Measurements from ENCODE around the gene COX14. TPM values are rescaled to one million over a fixed set of nuclear protein-coding genes. Genes with fewer than 3 reads are reported as not detected.

The COX14 gene
- total RNA-seq, 1 donor from 2014 or later: 22.7 TPM

- no peak for TF ChIP-seq CTCF (IDR thresholded peaks at IDR 0.05)
- no peak for TF ChIP-seq EZH2 (IDR thresholded peaks at IDR 0.05)
- no peak for TF ChIP-seq EZH2phosphoT487 (IDR thresholded peaks at IDR 0.05)
- no peak overlapping the region for H3K4me3 Mint-ChIP-seq
- H3K36me3 Mint-ChIP-seq: peaks cover 11% of the 10 kb centered on the region
- Histone ChIP-seq H3K79me2 (ENCODE audit: low read depth) (no peaks in the 10 kb centered on the region), H3K9me3 (ENCODE audit: low read depth) (no peaks in the 10 kb centered on the region), H3K4me3 (no peak overlapping the region), H3K4me2 (no peak overlapping the region), H3K4me1 (no peaks in the 10 kb centered on the region), H3F3A (ENCODE audit: low read depth) (no peaks in the 10 kb centered on the region), H3K27me3 (no peaks in the 10 kb centered on the region), H4K20me1 (ENCODE audit: low read depth) (no peaks in the 10 kb centered on the region), H3K9ac (no peak overlapping the region), H2AFZ (replicated peaks) (no peak overlapping the region), H3K36me3 (no peaks in the 10 kb centered on the region), H3K27ac (no peak overlapping the region)
- H3K4me1 Mint-ChIP-seq: peaks cover 15% of the 10 kb centered on the region
- peaks cover 7% of the 10 kb centered on the region for H3K27me3 Mint-ChIP-seq (ENCODE audit: insufficient read depth, low read depth)
- H3K9me3 Mint-ChIP-seq: no peaks in the 10 kb centered on the region
- DNase-seq (ENCODE audit: low spot score): no peak
- no peak overlapping the region for H3K27ac Mint-ChIP-seq
Observed at GRCh38 chr12:50120521-50120920, 8.5 kb downstream of the COX14 start.

- Histone ChIP-seq H3K27ac (no peak overlapping the region), H3K27me3 (no peaks in the 10 kb centered on the region), H4K20me1 (ENCODE audit: low read depth) (no peaks in the 10 kb centered on the region), H3K9me3 (ENCODE audit: low read depth) (no peaks in the 10 kb centered on the region), H2AFZ (replicated peaks) (no peak overlapping the region), H3K36me3 (no peaks in the 10 kb centered on the region), H3K9ac (no peak overlapping the region), H3K4me1 (no peaks in the 10 kb centered on the region), H3F3A (ENCODE audit: low read depth) (no peaks in the 10 kb centered on the region), H3K4me3 (no peak overlapping the region), H3K4me2 (no peak overlapping the region), H3K79me2 (ENCODE audit: low read depth) (no peaks in the 10 kb centered on the region)
- no peak overlapping the region for H3K27ac Mint-ChIP-seq
- no peak overlapping the region for H3K4me3 Mint-ChIP-seq
- DNase-seq (ENCODE audit: low spot score): no peak
- TF ChIP-seq CTCF (IDR thresholded peaks at IDR 0.05) (no peak), EZH2 (IDR thresholded peaks at IDR 0.05) (no peak), EZH2phosphoT487 (IDR thresholded peaks at IDR 0.05) (no peak)
- peaks cover 10% of the 10 kb centered on the region for H3K4me1 Mint-ChIP-seq
- no peaks in the 10 kb centered on the region for H3K9me3 Mint-ChIP-seq
- peaks cover 11% of the 10 kb centered on the region for H3K36me3 Mint-ChIP-seq
- peaks cover 6% of the 10 kb centered on the region for H3K27me3 Mint-ChIP-seq (ENCODE audit: insufficient read depth, low read depth)
Observed at GRCh38 chr12:50120953-50121352, 8.9 kb downstream of the COX14 start.

GRCh38 chr12:50121641-50122040, 9.6 kb downstream of the COX14 start:
- Histone ChIP-seq H3K4me2 (no peak overlapping the region), H3K27ac (no peak overlapping the region), H3K9ac (no peak overlapping the region), H3K27me3 (no peaks in the 10 kb centered on the region), H3K9me3 (ENCODE audit: low read depth) (no peaks in the 10 kb centered on the region), H3K36me3 (no peaks in the 10 kb centered on the region), H4K20me1 (ENCODE audit: low read depth) (no peaks in the 10 kb centered on the region), H3K79me2 (ENCODE audit: low read depth) (no peaks in the 10 kb centered on the region), H3F3A (ENCODE audit: low read depth) (no peaks in the 10 kb centered on the region), H3K4me3 (no peak overlapping the region), H2AFZ (replicated peaks) (no peak overlapping the region), H3K4me1 (no peaks in the 10 kb centered on the region)
- peaks cover 11% of the 10 kb centered on the region for H3K36me3 Mint-ChIP-seq
- H3K9me3 Mint-ChIP-seq: no peaks in the 10 kb centered on the region
- peaks cover 4% of the 10 kb centered on the region for H3K4me1 Mint-ChIP-seq
- H3K27me3 Mint-ChIP-seq (ENCODE audit: insufficient read depth, low read depth): peaks cover 5% of the 10 kb centered on the region
- no peak for DNase-seq (ENCODE audit: low spot score)
- TF ChIP-seq CTCF (IDR thresholded peaks at IDR 0.05): no peak
- no peak for TF ChIP-seq EZH2 (IDR thresholded peaks at IDR 0.05)
- TF ChIP-seq EZH2phosphoT487 (IDR thresholded peaks at IDR 0.05): no peak
- H3K27ac Mint-ChIP-seq: no peak overlapping the region
- no peak overlapping the region for H3K4me3 Mint-ChIP-seq

Measured in neural progenitor cell (in vitro differentiated cells).